Daoy (cell line): Measurements from ENCODE around the gene SHTN1. TPM values are rescaled to one million over a fixed set of nuclear protein-coding genes. Genes with fewer than 3 reads are reported as not detected.

ENCODE experiments used
- DNase-seq: peaks from one replicate; pipeline ENCODE4 v3.0.0-alpha.2; 2015; ENCODE audit warnings: low read depth
- total RNA-seq: library from RNA; depleted of rRNA; stranded (reverse); fragments of >200 nt; shearing (Covaris generic); gene quantifications from 2 replicates; pipeline ENCODE4 v1.2.3, GENCODE V29; 2014; rRNA removed

SHTN1 gene
- total RNA-seq, 1 experiment from 2014 or later, result 4.6 TPM

DNA sequence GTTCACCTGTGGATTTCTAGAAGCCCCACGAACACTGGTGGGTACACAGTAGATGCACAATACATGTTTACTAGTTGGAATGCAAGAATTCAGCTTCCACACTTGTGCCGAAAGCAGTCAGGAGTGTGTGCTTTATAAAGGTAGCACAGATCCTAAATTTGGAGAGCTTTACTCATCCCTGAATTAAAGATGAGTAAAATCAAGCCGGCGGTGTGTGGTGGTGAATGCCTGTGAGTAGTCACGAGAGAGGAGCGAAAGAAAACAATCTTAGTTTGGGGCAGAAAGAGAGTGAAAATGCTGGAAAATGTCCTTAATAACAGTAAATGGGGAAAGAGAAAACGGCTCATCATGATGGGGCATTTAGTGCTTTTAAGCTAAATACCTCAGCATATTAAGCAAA, 169.3 kb downstream of the SHTN1 start:
- no peak for DNase-seq

DNA sequence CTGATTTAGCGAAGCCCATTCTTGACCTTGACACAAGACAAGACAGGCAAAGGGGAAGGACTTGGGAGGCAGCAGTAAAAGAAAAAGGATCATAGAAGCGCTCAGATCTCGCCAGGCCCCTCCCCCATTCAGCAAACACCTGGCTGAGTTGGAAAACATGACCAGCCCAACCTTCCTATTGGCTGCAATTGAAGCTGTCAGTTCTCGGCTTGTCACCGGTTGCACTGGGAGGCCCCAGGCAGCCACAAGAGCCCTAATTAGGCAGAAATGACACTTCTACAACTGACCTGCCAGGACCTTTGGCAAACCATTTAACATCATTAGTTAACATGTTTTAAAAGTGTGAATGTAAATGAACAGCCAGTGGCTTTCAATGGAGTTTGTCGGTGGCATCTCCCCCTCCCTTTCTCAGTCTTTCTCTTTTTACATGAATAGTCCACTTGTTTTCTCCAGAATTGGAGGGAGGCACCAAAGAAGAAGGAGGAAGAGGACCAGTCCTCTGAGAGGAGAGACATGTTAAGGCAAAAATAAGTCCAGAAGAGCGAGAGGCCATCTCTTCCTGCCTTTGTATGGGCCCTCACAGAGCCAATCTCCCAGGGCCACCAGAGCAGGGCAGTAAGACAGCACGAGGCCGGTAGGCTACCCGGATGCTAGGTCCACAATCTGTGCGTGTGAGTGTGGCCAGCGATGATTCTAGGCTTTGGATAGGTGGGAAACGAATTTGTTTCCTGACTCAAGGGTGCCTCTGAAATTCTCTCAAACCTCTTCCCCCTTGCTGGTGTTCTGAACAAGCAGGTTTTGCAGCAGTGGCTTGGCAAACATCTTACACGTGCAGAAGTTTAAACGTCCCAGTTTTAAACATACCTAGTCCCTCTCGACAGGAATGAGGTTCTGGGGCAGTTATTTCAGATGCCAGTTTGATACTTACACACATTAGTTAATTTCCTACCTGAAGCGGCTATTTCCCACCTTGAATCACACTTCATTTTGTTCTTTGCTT, 170.7 kb downstream of the SHTN1 start:
- DNase-seq, result no peak

DNA sequence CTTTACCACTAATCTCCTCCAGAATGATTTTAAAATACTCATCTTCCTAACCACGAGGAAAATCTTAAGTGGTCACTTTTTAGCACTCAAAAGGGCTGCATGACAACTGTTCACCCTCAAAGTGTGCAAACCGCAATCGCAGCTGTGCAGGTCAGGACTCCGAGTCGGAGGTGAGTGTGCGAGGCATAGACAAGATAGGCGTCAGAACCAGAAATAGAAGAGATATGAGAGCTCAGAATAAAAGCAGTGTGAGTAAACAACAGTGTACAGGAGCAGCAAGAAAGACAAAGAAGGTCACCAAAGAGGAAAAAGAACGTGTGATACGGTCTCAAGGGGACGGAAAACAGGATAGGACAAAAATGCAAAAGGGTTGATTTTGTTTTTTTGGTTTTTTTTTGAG, 173.2 kb downstream of the SHTN1 start:
- DNase-seq, result no peak

Other genes starting within 250 kb of the SHTN1 start
- gene ENO4, start 155.7 kb downstream of the SHTN1 start, total RNA-seq, result under 0.01 and 0.80 TPM in 2 replicates
- gene VAX1, start 133.1 kb upstream of the SHTN1 start, total RNA-seq, result 1.0 and 2.3 TPM in 2 replicates
- gene KCNK18, start 192.3 kb upstream of the SHTN1 start, total RNA-seq, result not detected in 2 replicates
- gene SLC18A2, start 235.9 kb upstream of the SHTN1 start, total RNA-seq, result not detected in 2 replicates